ACC112 (cell line): Measurements from ENCODE around the gene ARL15.

Source experiments
- H2AFZ ChIP-seq: fragments of 200-600 bp; sonication (generic); one replicate; pipeline ENCODE4 v1.6.0; 2017; ENCODE audit warnings: antibody characterized with exemption, low read length; ENCODE audit not compliant: unreplicated experiment
- H3K27ac ChIP-seq: fragments of 200-600 bp; sonication (generic); 2 replicates; pipeline ENCODE4 v1.5.1; 2014; ENCODE audit warnings: low read depth, mild to moderate bottlenecking, antibody characterized with exemption, low read length, moderate library complexity
- H3K27me3 ChIP-seq: fragments of 200-600 bp; sonication (generic); 2 replicates; pipeline ENCODE4 v1.6.1; 2014; ENCODE audit warnings: mild to moderate bottlenecking, antibody characterized with exemption, low read length, moderate library complexity, mixed read lengths; ENCODE audit not compliant: insufficient read depth
- H3K36me3 ChIP-seq: fragments of 200-600 bp; sonication (generic); 2 replicates; pipeline ENCODE4 v1.6.1; 2016; ENCODE audit warnings: mild to moderate bottlenecking, antibody characterized with exemption, low read length, moderate library complexity, mixed read lengths; ENCODE audit not compliant: insufficient read depth
- H3K4me1 ChIP-seq: fragments of 200-600 bp; sonication (generic); one replicate; pipeline ENCODE4 v1.6.1; 2016; ENCODE audit warnings: low read length, mixed read lengths; ENCODE audit not compliant: insufficient read depth, unreplicated experiment, control insufficient read depth
- H3K4me3 ChIP-seq: fragments of 200-600 bp; sonication (generic); 2 replicates; pipeline ENCODE4 v1.5.1; 2014; ENCODE audit warnings: mild to moderate bottlenecking, low read depth, low read length
- H3K79me2 ChIP-seq: fragments of 200-600 bp; sonication (generic); one replicate; pipeline ENCODE4 v1.6.0; 2016; ENCODE audit warnings: low read length; ENCODE audit not compliant: control insufficient read depth, unreplicated experiment, insufficient read depth

Gene ARL15

GRCh38 chr5:54206580-54207229, 103.7 kb downstream of the ARL15 start:
- H3K27ac ChIP-seq = no peak overlapping the region
- no peak overlapping the region for H3K4me3 ChIP-seq
- H3K4me1 ChIP-seq = no peaks in the 10 kb centered on the region
- no peaks in the 10 kb centered on the region for H3K27me3 ChIP-seq
- no peaks in the 10 kb centered on the region for H3K79me2 ChIP-seq
- H2AFZ ChIP-seq = no peak overlapping the region
- H3K36me3 ChIP-seq = no peaks in the 10 kb centered on the region

GRCh38 chr5:54205918-54206317, 104.5 kb downstream of the ARL15 start:
- Histone ChIP-seq H3K4me1 (no peaks in the 10 kb centered on the region), H3K4me3 (no peak overlapping the region), H3K27ac (no peak overlapping the region), H2AFZ (no peak overlapping the region), H3K27me3 (no peaks in the 10 kb centered on the region), H3K79me2 (no peaks in the 10 kb centered on the region), H3K36me3 (no peaks in the 10 kb centered on the region)

- H2AFZ ChIP-seq = no peak overlapping the region
These were observed 104.9 kb downstream of the ARL15 start for GRCh38 chr5:54205453-54205852.

GRCh38 chr5:54197018-54197417, 113.4 kb downstream of the ARL15 start:
- H3K4me3 ChIP-seq = no peak overlapping the region
- H3K27ac ChIP-seq = no peak overlapping the region
- no peaks in the 10 kb centered on the region for H3K79me2 ChIP-seq
- no peaks in the 10 kb centered on the region for H3K4me1 ChIP-seq
- H2AFZ ChIP-seq = no peak overlapping the region
- no peaks in the 10 kb centered on the region for H3K27me3 ChIP-seq
- no peaks in the 10 kb centered on the region for H3K36me3 ChIP-seq

More at GRCh38 chr5:54205453-54205852, 104.9 kb downstream of the ARL15 start:
- Histone ChIP-seq H3K4me1 (no peaks in the 10 kb centered on the region), H3K36me3 (no peaks in the 10 kb centered on the region), H3K27me3 (no peaks in the 10 kb centered on the region), H3K79me2 (no peaks in the 10 kb centered on the region), H3K4me3 (no peak overlapping the region), H3K27ac (no peak overlapping the region)

- Histone ChIP-seq H3K4me1 (no peaks in the 10 kb centered on the region), H2AFZ (no peak overlapping the region), H3K27me3 (no peaks in the 10 kb centered on the region), H3K79me2 (no peaks in the 10 kb centered on the region), H3K27ac (no peak overlapping the region), H3K4me3 (no peak overlapping the region), H3K36me3 (no peaks in the 10 kb centered on the region)
These were observed 114.7 kb downstream of the ARL15 start for GRCh38 chr5:54195701-54196100.

- H3K27ac ChIP-seq = no peak overlapping the region
- no peaks in the 10 kb centered on the region for H3K27me3 ChIP-seq
- no peaks in the 10 kb centered on the region for H3K36me3 ChIP-seq
- H2AFZ ChIP-seq = no peak overlapping the region
- no peaks in the 10 kb centered on the region for H3K79me2 ChIP-seq
- no peaks in the 10 kb centered on the region for H3K4me1 ChIP-seq
- no peak overlapping the region for H3K4me3 ChIP-seq
These were observed 116.1 kb downstream of the ARL15 start for GRCh38 chr5:54194318-54194717.

GRCh38 chr5:54187694-54188093, 122.7 kb downstream of the ARL15 start:
- H3K4me3 ChIP-seq = no peak overlapping the region
- H3K27me3 ChIP-seq = no peaks in the 10 kb centered on the region
- no peaks in the 10 kb centered on the region for H3K36me3 ChIP-seq
- H3K27ac ChIP-seq = no peak overlapping the region
- no peak overlapping the region for H2AFZ ChIP-seq
- no peaks in the 10 kb centered on the region for H3K4me1 ChIP-seq
- no peaks in the 10 kb centered on the region for H3K79me2 ChIP-seq

GRCh38 chr5:54186912-54187445, 123.4 kb downstream of the ARL15 start:
- no peaks in the 10 kb centered on the region for H3K79me2 ChIP-seq
- no peak overlapping the region for H2AFZ ChIP-seq
- no peaks in the 10 kb centered on the region for H3K36me3 ChIP-seq
- H3K27me3 ChIP-seq = no peaks in the 10 kb centered on the region
- H3K27ac ChIP-seq = no peak overlapping the region
- H3K4me1 ChIP-seq = no peaks in the 10 kb centered on the region
- no peak overlapping the region for H3K4me3 ChIP-seq

GRCh38 chr5:54186108-54186507, 124.3 kb downstream of the ARL15 start:
- Histone ChIP-seq H2AFZ (no peak overlapping the region), H3K36me3 (no peaks in the 10 kb centered on the region), H3K27me3 (no peaks in the 10 kb centered on the region), H3K4me3 (no peak overlapping the region), H3K79me2 (no peaks in the 10 kb centered on the region), H3K27ac (no peak overlapping the region), H3K4me1 (no peaks in the 10 kb centered on the region)

GRCh38 chr5:54184806-54185205, 125.6 kb downstream of the ARL15 start:
- H3K79me2 ChIP-seq = no peaks in the 10 kb centered on the region
- no peak overlapping the region for H3K4me3 ChIP-seq
- H3K27me3 ChIP-seq = no peaks in the 10 kb centered on the region
- H2AFZ ChIP-seq = no peak overlapping the region
- H3K36me3 ChIP-seq = no peaks in the 10 kb centered on the region
- H3K27ac ChIP-seq = no peak overlapping the region
- no peaks in the 10 kb centered on the region for H3K4me1 ChIP-seq

- Histone ChIP-seq H3K27ac (no peak overlapping the region), H3K79me2 (no peaks in the 10 kb centered on the region), H3K4me1 (no peaks in the 10 kb centered on the region), H2AFZ (no peak overlapping the region), H3K4me3 (no peak overlapping the region), H3K36me3 (no peaks in the 10 kb centered on the region), H3K27me3 (no peaks in the 10 kb centered on the region)
These were observed 129.7 kb downstream of the ARL15 start for GRCh38 chr5:54180630-54181031.
